PFSK-1 (cell line): ENCODE results near the gene PLD5.

ENCODE experiments used
- FOXP2 ChIP-seq: optimal IDR thresholded peaks from 2 replicates; pipeline ENCODE3; 2011; ENCODE audit warnings: borderline replicate concordance, control low read depth, inconsistent platforms; ENCODE audit not compliant: insufficient read depth; ENCODE audit errors: extremely low read length, extremely low read depth
- POLR2AphosphoS5 ChIP-seq: IDR thresholded peaks from 2 replicates; pipeline ENCODE4 v1.6.1; 2012; ENCODE audit warnings: low read depth, mild to moderate bottlenecking, control low read depth, low read length, moderate library complexity
- REST ChIP-seq, 2 experiments: IDR thresholded peaks; 2 replicates each; pipeline versions ENCODE4 v1.6.1 to v1.8.0; 2011 to 2012; ENCODE audit warnings: low read depth in 2 of 2, low read length in 2 of 2, control low read depth in 1 of 2, inconsistent platforms in 1 of 2, mild to moderate bottlenecking in 1 of 2, moderate library complexity in 1 of 2; ENCODE audit not compliant: insufficient read depth in 1 of 2
- SIN3A ChIP-seq: IDR thresholded peaks from 2 replicates; pipeline ENCODE4 v1.6.1; 2012; ENCODE audit warnings: mild to moderate bottlenecking, low read length, moderate library complexity, borderline replicate concordance; ENCODE audit not compliant: insufficient read depth
- TAF1 ChIP-seq: IDR thresholded peaks from 2 replicates; pipeline ENCODE4 v1.6.1; 2012; ENCODE audit warnings: low read length, control low read depth, borderline replicate concordance; ENCODE audit not compliant: insufficient read depth

DNA sequence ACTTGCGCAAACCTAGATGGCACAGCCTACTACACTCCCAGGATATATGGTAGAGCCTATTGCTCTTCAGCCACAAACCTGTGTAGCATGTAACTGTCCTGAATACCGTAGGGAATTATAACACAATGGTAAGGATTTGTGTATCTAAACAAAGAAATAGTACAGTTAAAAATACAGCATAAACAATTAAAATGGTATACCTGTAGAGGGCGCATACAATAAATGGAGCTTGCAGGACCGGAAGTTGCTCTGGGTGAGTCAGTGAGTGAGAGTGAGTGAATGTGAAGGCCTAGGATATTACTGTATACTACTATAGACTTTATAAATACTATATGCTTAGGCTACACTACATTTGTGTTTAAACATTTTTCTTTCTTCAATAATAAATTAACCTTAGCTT lies 99.3 kb downstream of the PLD5 start:
- TF ChIP-seq REST (IDR thresholded peaks at IDR 0.05; ENCODE audit: insufficient read depth in 1 of 2, low read depth in 2 of 2, low read length in 2 of 2) = no peak
- TF ChIP-seq SIN3A = no peak
- TF ChIP-seq TAF1 = no peak
- no peak for TF ChIP-seq POLR2AphosphoS5
- no peak for TF ChIP-seq FOXP2
